HepG2 (cell line): ENCODE measurements around the gene SERTAD2. TPM values are rescaled to one million over a fixed set of nuclear protein-coding genes. Genes with fewer than 3 reads are reported as not detected.

Source experiments
- ARID5B ChIP-seq: IDR thresholded peaks from 2 replicates; pipeline ENCODE4 v1.4.0; 2020; ENCODE audit warnings: mild to moderate bottlenecking, missing genetic modification reagents
- ELK4 ChIP-seq: sonication (generic); formaldehyde crosslinking; IDR thresholded peaks from 2 replicates; pipeline ENCODE4 v1.9.0; 2021; ENCODE audit warnings: missing genetic modification reagents, borderline replicate concordance
- HMGA1 ChIP-seq: sonication (generic); formaldehyde crosslinking; conservative IDR thresholded peaks from 2 replicates; pipeline ENCODE4 v1.4.0; 2020; ENCODE audit warnings: missing genetic modification reagents
- KDM6A ChIP-seq: IDR thresholded peaks from 2 replicates; pipeline ENCODE4 v1.6.1; 2016; ENCODE audit warnings: low read depth
- MED1 ChIP-seq: sonication (generic); formaldehyde crosslinking; IDR thresholded peaks from 2 replicates; pipeline ENCODE4 v1.4.0; 2020; ENCODE audit warnings: missing genetic modification reagents
- MTA1 ChIP-seq: sonication (generic); formaldehyde crosslinking; IDR thresholded peaks from 2 replicates; pipeline ENCODE4 v1.4.0; 2020; ENCODE audit warnings: missing genetic modification reagents, mild to moderate bottlenecking, borderline replicate concordance
- MXD1 ChIP-seq: sonication (generic); formaldehyde crosslinking; IDR thresholded peaks from 2 replicates; pipeline ENCODE4 v1.4.0; 2020; ENCODE audit warnings: mild to moderate bottlenecking, missing genetic modification reagents
- NCOA2 ChIP-seq: sonication (generic); formaldehyde crosslinking; IDR thresholded peaks from 2 replicates; pipeline ENCODE4 v1.8.0; 2022; ENCODE audit warnings: inconsistent platforms
- NCOR1 ChIP-seq: fragments of 200-600 bp; sonication (generic); IDR thresholded peaks from 2 replicates; pipeline ENCODE4 v1.7.0; 2017; ENCODE audit warnings: antibody characterized with exemption, low read length, borderline replicate concordance
- ZBTB7A ChIP-seq: sonication (generic); formaldehyde crosslinking; IDR thresholded peaks from 2 replicates; pipeline ENCODE4 v1.8.0; 2022; ENCODE audit warnings: mild to moderate bottlenecking, missing genetic modification reagents
- ZNF24 ChIP-seq: fragments of 450-650 bp; IDR thresholded peaks from 2 replicates; pipeline ENCODE4 v1.6.1; 2017; ENCODE audit warnings: antibody characterized with exemption, mild to moderate bottlenecking
- ZNF292 ChIP-seq: sonication (generic); formaldehyde crosslinking; IDR thresholded peaks from 2 replicates; pipeline ENCODE4 v1.8.1; 2022; ENCODE audit warnings: mild to moderate bottlenecking, low read depth, missing genetic modification reagents, borderline replicate concordance
- ZNF550 ChIP-seq: sonication (generic); formaldehyde crosslinking; IDR thresholded peaks from 2 replicates; pipeline ENCODE4 v1.4.0; 2020; ENCODE audit warnings: mild to moderate bottlenecking, missing genetic modification reagents, borderline replicate concordance
- ZNF646 ChIP-seq: sonication (generic); formaldehyde crosslinking; IDR thresholded peaks from 2 replicates; pipeline ENCODE4 v1.9.0; 2021; ENCODE audit warnings: mild to moderate bottlenecking, missing genetic modification reagents
- ZNF691 ChIP-seq: sonication (generic); formaldehyde crosslinking; IDR thresholded peaks from 2 replicates; pipeline ENCODE4 v1.4.0; 2020; ENCODE audit warnings: missing genetic modification reagents, low read depth, mild to moderate bottlenecking, borderline replicate concordance
- ZNF775 ChIP-seq: sonication (generic); formaldehyde crosslinking; IDR thresholded peaks from 2 replicates; pipeline ENCODE4 v1.4.0; 2020; ENCODE audit warnings: missing genetic modification reagents, mild to moderate bottlenecking, moderate library complexity, borderline replicate concordance
- polyA plus RNA-seq, 8 experiments: library from polyadenylated mRNA; depleted of rRNA in 3 of 8; stranded (reverse) in 7 of 8; unstranded in 1 of 8; fragments of >200 nt; fragmentation: Illumina TruSeq in 4 of 8; extraction: Trizol in 4 of 8; gene quantifications; 2 replicates each; pipeline versions ENCODE4 v1.2.1 to v1.2.3, GENCODE V29; 2011 to 2016; ENCODE audit warnings: low read depth in 4 of 8, missing spikeins in 1 of 8, mixed read lengths in 1 of 8; ENCODE audit not compliant: insufficient read depth in 1 of 8
- total RNA-seq, 5 experiments: library from RNA; depleted of rRNA; stranded (reverse); fragments of >200 nt; fragmentation: Illumina TruSeq; extraction: Trizol; gene quantifications; 2 replicates each; pipeline ENCODE4 v1.2.3, GENCODE V29; 2016; ENCODE audit warnings: low read depth in 1 of 5

SERTAD2 gene
- total and polyA plus RNA-seq, 2 of the 13 experiments (the other 11 are each of a cell fraction or from before 2014, with no cell fraction given) = 6.7 to 22.6 TPM

- peak; percentile 54; the same call in 1 of the 2 replicates for TF ChIP-seq ZNF646
- TF ChIP-seq ELK4 (CRISPR knock-in tag) = no peak
- TF ChIP-seq NCOR1 = peak; percentile 15; the same call in 1 of the 2 replicates
- 0 out of 2 replicates have a peak, but pooled peaks have one; percentile 39 for TF ChIP-seq KDM6A (CRISPR knock-in tag)
- TF ChIP-seq MXD1 (CRISPR knock-in tag) = no peak
- peak; percentile 88 for TF ChIP-seq MED1 (CRISPR knock-in tag)
- TF ChIP-seq ARID5B (CRISPR knock-in tag) = peak; percentile 88
- TF ChIP-seq ZNF24 = no peak
- TF ChIP-seq ZNF292 (CRISPR knock-in tag) = 0 out of 2 replicates have a peak, but pooled peaks have one; percentile 19
- no peak for TF ChIP-seq ZNF550
- no peak for TF ChIP-seq HMGA1 (CRISPR knock-in tag)
- TF ChIP-seq MTA1 (CRISPR knock-in tag) = no peak
- TF ChIP-seq NCOA2 (CRISPR knock-in tag) = peak; percentile 55; the same call in 1 of the 2 replicates
- no peak for TF ChIP-seq ZBTB7A (CRISPR knock-in tag)
- TF ChIP-seq ZNF775 (CRISPR knock-in tag) = no peak
- TF ChIP-seq ZNF691 (CRISPR knock-in tag) = no peak
Measured at GRCh38 chr2:64666810-64667438, 13.2 kb upstream of the SERTAD2 start (continued).
